Suprapubic skin (tissue), 3 donors: ENCODE results near the gene BARD1.

Experiments used
- CTCF ChIP-seq, 2 donors: fragments of 200-600 bp in 1 of 2; fragments of 450-650 bp in 1 of 2; sonication (generic) in 1 of 2; IDR thresholded peaks; one replicate each; pipeline ENCODE4 v1.5.1; 2016 to 2019; ENCODE audit warnings: antibody characterized with exemption in 2 of 2, mild to moderate bottlenecking in 1 of 2, moderate library complexity in 1 of 2
- EP300 ChIP-seq: sonication (generic); formaldehyde crosslinking; IDR thresholded peaks from one replicate; pipeline ENCODE4 v1.6.1; 2017; ENCODE audit warnings: antibody characterized with exemption

GRCh38 chr2:214830794-214831346 is 21.4 kb upstream of the BARD1 start:
- TF ChIP-seq CTCF (IDR thresholded peaks at IDR 0.05), result no peak
- TF ChIP-seq EP300, result no peak
